Mesendoderm (in vitro differentiated cells): Measurements from ENCODE around the gene CGB7.

ENCODE experiments used
- DNase-seq: peaks from one replicate; pipeline ENCODE4 v3.0.0; 2013
- H2AK5ac ChIP-seq: 2 replicates; pipeline ENCODE4 v1.6.1; 2013; ENCODE audit warnings: low read length, inconsistent platforms
- H2BK120ac ChIP-seq: 2 replicates; pipeline ENCODE4 v1.6.1; 2013; ENCODE audit warnings: low read depth, mild to moderate bottlenecking, low read length, moderate library complexity, mixed read lengths
- H2BK15ac ChIP-seq: replicated peaks from 2 replicates; pipeline ENCODE4 v1.6.1; 2013; ENCODE audit warnings: low read depth, mild to moderate bottlenecking, moderate library complexity
- H2BK5ac ChIP-seq: 2 replicates; pipeline ENCODE4 v1.6.1; 2013; ENCODE audit warnings: low read length, inconsistent platforms
- H3K18ac ChIP-seq: 2 replicates; pipeline ENCODE4 v1.6.1; 2013; ENCODE audit warnings: mild to moderate bottlenecking, low read length, mixed read lengths
- H3K23ac ChIP-seq: one replicate; pipeline ENCODE4 v1.6.1; 2013; ENCODE audit warnings: low read length
- H3K27ac ChIP-seq: 2 replicates; pipeline ENCODE4 v1.5.1; 2013; ENCODE audit warnings: low read depth, mild to moderate bottlenecking, inconsistent platforms, low read length, moderate library complexity
- H3K27me3 ChIP-seq: 2 replicates; pipeline ENCODE4 v1.6.1; 2013; ENCODE audit warnings: low read length, control low read depth, mild to moderate bottlenecking, inconsistent platforms; ENCODE audit not compliant: insufficient read depth, poor library complexity
- H3K36me3 ChIP-seq: 2 replicates; pipeline ENCODE4 v1.6.1; 2013; ENCODE audit warnings: low read length, inconsistent platforms; ENCODE audit not compliant: control insufficient read depth, insufficient read depth
- H3K4ac ChIP-seq: one replicate; pipeline ENCODE4 v1.6.1; 2013; ENCODE audit warnings: low read depth, mild to moderate bottlenecking, low read length, moderate library complexity
- H3K4me1 ChIP-seq: 2 replicates; pipeline ENCODE4 v1.6.1; 2013; ENCODE audit warnings: low read depth, low read length, inconsistent platforms; ENCODE audit not compliant: control insufficient read depth
- H3K4me2 ChIP-seq: 2 replicates; pipeline ENCODE4 v1.6.1; 2013; ENCODE audit warnings: low read length
- H3K4me3 ChIP-seq: 2 replicates; pipeline ENCODE4 v1.5.1; 2013; ENCODE audit warnings: mild to moderate bottlenecking, low read length
- H3K56ac ChIP-seq: one replicate; pipeline ENCODE4 v1.6.1; 2013; ENCODE audit warnings: low read length
- H3K79me1 ChIP-seq: 2 replicates; pipeline ENCODE4 v1.6.1; 2013; ENCODE audit warnings: low read length, inconsistent platforms
- H3K79me2 ChIP-seq: 2 replicates; pipeline ENCODE4 v1.6.1; 2013; ENCODE audit warnings: mild to moderate bottlenecking, low read length; ENCODE audit not compliant: control insufficient read depth, insufficient read depth
- H3K9ac ChIP-seq: 2 replicates; pipeline ENCODE4 v1.6.1; 2013; ENCODE audit warnings: low read length, inconsistent platforms
- H4K5ac ChIP-seq: one replicate; pipeline ENCODE4 v1.6.1; 2013; ENCODE audit warnings: low read length
- H4K8ac ChIP-seq: one replicate; pipeline ENCODE4 v1.6.1; 2013; ENCODE audit warnings: low read depth, mild to moderate bottlenecking, control low read depth, low read length, moderate library complexity
- WGBS: extraction: QIAGEN DNeasy Blood & Tissue Kit; methylation state at CpG from one replicate; pipeline ENCODE4 v1.1.7; 2013; ENCODE audit warnings: low lambda C conversion rate, missing lambda C conversion rate; ENCODE audit not compliant: insufficient coverage; ENCODE audit errors: extremely low coverage; 5-methylcytosine and 5-hydroxymethylcytosine counted together

The CGB7 gene

DNA sequence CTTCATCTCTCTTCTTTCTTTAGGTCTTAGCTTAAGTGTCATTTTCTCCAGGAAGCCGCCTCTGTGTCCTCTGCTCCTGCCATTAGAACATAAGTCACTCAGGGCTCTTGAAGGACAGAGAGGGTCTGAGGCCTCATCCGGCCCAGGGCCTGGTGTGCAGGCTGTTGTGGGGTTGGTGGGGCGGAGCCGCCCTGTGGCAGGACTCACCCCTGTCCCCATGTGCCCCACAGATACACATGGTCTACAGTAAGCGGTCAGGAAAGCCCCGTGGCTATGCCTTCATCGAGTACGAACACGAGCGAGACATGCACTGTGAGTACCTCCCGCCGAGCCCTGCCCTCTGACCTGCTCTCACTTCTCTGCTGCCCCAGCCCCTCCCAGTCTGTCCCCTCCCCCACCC lies 43.6 kb upstream of the CGB7 start:
- Histone ChIP-seq H2AK5ac (no peak overlapping the region), H2BK120ac (no peak overlapping the region), H3K23ac (no peak overlapping the region), H3K4ac (no peak overlapping the region), H3K9ac (no peak overlapping the region), H3K56ac (peak overlapping the region; percentile 25), H3K18ac (no peak overlapping the region), H3K4me2 (no peak overlapping the region), H3K27ac (no peak overlapping the region), H3K4me3 (no peak overlapping the region), H3K36me3 (peaks cover 38% of the 10 kb centered on the region), H3K4me1 (no peaks in the 10 kb centered on the region), H2BK5ac (no peak overlapping the region), H4K8ac (no peak overlapping the region), H4K5ac (no peak overlapping the region), H3K27me3 (no peaks in the 10 kb centered on the region), H3K79me1 (peaks cover 20% of the 10 kb centered on the region), H3K79me2 (peaks cover 12% of the 10 kb centered on the region), H2BK15ac (no peak overlapping the region)
- no peak for DNase-seq
- WGBS = no CpG with 5 or more reads among the region's 12 CpGs

GRCh38 chr19:49098795-49099194 lies 41.2 kb upstream of the CGB7 start:
- Histone ChIP-seq H3K36me3 (peaks cover 33% of the 10 kb centered on the region), H3K4me1 (no peaks in the 10 kb centered on the region), H2AK5ac (no peak overlapping the region), H4K8ac (no peak overlapping the region), H3K18ac (no peak overlapping the region), H4K5ac (no peak overlapping the region), H3K4ac (no peak overlapping the region), H2BK15ac (no peak overlapping the region), H2BK120ac (no peak overlapping the region), H3K27me3 (no peaks in the 10 kb centered on the region), H3K4me3 (no peak overlapping the region), H3K79me1 (peaks cover 25% of the 10 kb centered on the region), H3K4me2 (no peak overlapping the region), H3K79me2 (peaks cover 18% of the 10 kb centered on the region), H3K56ac (no peak overlapping the region), H3K23ac (no peak overlapping the region), H3K9ac (no peak overlapping the region), H2BK5ac (no peak overlapping the region), H3K27ac (no peak overlapping the region)
- WGBS = no CpG with 5 or more reads among the region's 4 CpGs
- DNase-seq = no peak

- Histone ChIP-seq H4K5ac (no peak overlapping the region), H2BK120ac (no peak overlapping the region), H2BK5ac (no peak overlapping the region), H3K4me2 (no peak overlapping the region), H3K18ac (no peak overlapping the region), H3K56ac (no peak overlapping the region), H3K4ac (no peak overlapping the region), H4K8ac (no peak overlapping the region), H3K27me3 (no peaks in the 10 kb centered on the region), H3K36me3 (peaks cover 28% of the 10 kb centered on the region), H3K23ac (no peak overlapping the region), H3K79me1 (peaks cover 25% of the 10 kb centered on the region), H2AK5ac (no peak overlapping the region), H2BK15ac (no peak overlapping the region), H3K4me3 (no peak overlapping the region), H3K9ac (no peak overlapping the region), H3K79me2 (peaks cover 20% of the 10 kb centered on the region), H3K4me1 (no peaks in the 10 kb centered on the region), H3K27ac (no peak overlapping the region)
- peak; percentile 90 for DNase-seq
- no CpG with 5 or more reads among the region's 8 CpGs for WGBS
Observed at GRCh38 chr19:49097453-49098288, 40.1 kb upstream of the CGB7 start.

GRCh38 chr19:49094505-49095482 lies 37.2 kb upstream of the CGB7 start:
- peaks cover 36% of the 10 kb centered on the region for H3K36me3 ChIP-seq
- DNase-seq = no peak

DNA sequence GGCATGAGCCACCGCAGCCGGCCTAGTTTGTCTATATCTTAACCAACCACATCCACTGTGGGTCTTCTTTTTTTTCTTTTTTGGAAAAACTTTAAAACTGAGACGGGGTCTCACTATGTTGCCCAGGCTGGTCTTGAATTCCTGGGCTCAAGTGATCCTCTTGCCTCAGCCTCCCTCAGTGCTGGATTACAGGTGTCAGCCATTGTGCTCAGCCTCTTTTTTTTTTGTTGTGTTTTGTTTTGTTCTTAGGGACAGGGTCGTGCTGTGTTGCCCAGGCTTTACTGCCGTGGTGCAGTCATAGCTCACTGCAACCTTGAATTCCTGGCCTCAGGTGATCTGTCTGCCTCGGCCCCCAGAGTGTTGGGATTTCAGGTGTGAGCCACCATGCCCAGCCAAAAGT lies 35.1 kb upstream of the CGB7 start:
- Histone ChIP-seq H3K36me3 (peaks cover 25% of the 10 kb centered on the region), H3K4me1 (no peaks in the 10 kb centered on the region), H3K56ac (no peak overlapping the region), H3K9ac (no peak overlapping the region), H3K79me2 (peaks cover 35% of the 10 kb centered on the region), H2BK120ac (no peak overlapping the region), H2BK5ac (no peak overlapping the region), H3K23ac (no peak overlapping the region), H3K27me3 (no peaks in the 10 kb centered on the region), H2BK15ac (no peak overlapping the region), H3K4me2 (no peak overlapping the region), H2AK5ac (no peak overlapping the region), H4K8ac (no peak overlapping the region), H3K18ac (no peak overlapping the region), H3K27ac (no peak overlapping the region), H3K79me1 (peaks cover 22% of the 10 kb centered on the region), H3K4me3 (no peak overlapping the region), H4K5ac (no peak overlapping the region), H3K4ac (no peak overlapping the region)
- no peak for DNase-seq
- no CpG with 5 or more reads among the region's 6 CpGs for WGBS

More at GRCh38 chr19:49094505-49095482, 37.2 kb upstream of the CGB7 start:
- Histone ChIP-seq H3K4ac (no peak overlapping the region), H3K23ac (no peak overlapping the region), H3K56ac (no peak overlapping the region), H3K4me3 (no peak overlapping the region), H2BK120ac (no peak overlapping the region), H3K79me1 (peaks cover 31% of the 10 kb centered on the region), H3K79me2 (peaks cover 32% of the 10 kb centered on the region), H4K8ac (no peak overlapping the region), H4K5ac (no peak overlapping the region), H2AK5ac (no peak overlapping the region), H3K27me3 (no peaks in the 10 kb centered on the region), H3K4me2 (no peak overlapping the region), H3K4me1 (no peaks in the 10 kb centered on the region), H3K9ac (no peak overlapping the region), H3K18ac (no peak overlapping the region), H3K27ac (no peak overlapping the region), H2BK15ac (no peak overlapping the region), H2BK5ac (no peak overlapping the region)
- WGBS = no CpG with 5 or more reads among the region's 23 CpGs
